A549 (cell line): ENCODE results near the gene ORM1. TPM values are rescaled to one million over a fixed set of nuclear protein-coding genes. Genes with fewer than 3 reads are reported as not detected.

Source experiments
- ATAC-seq, 2 experiments: fragments of 200-7000 bp in 1 of 2; fragments of >200 bp in 1 of 2; cut with Nextera tagmentation in 1 of 2; cut with Tn5 transposase in 1 of 2; 3 replicates each; pipeline versions ENCODE4 v1.8.0 to v1.9.1; 2018 to 2020; ENCODE audit warnings: mild to moderate bottlenecking in 1 of 2, moderate library complexity in 1 of 2
- CTCF ChIA-PET: fragments of 300-600 bp; sonication (Branson Sonifier 250); formaldehyde crosslinking; extraction: SDS; loops from one replicate; lab custom pipeline; 2021; ENCODE audit warnings: antibody characterized with exemption, inconsistent platforms; lab: Yijun Ruan, JAX
- POLR2A ChIA-PET: fragments of 350-600 bp; formaldehyde crosslinking; extraction: SDS; loops from one replicate; lab custom pipeline; 2021; ENCODE audit warnings: antibody characterized with exemption, inconsistent platforms; lab: Yijun Ruan, JAX
- DNase-seq, 2 experiments: peaks; one replicate each; pipeline versions ENCODE4 v3.0.0 to v3.0.0-alpha.2; 2011 to 2016; ENCODE audit warnings: low read depth in 1 of 2, low spot score in 1 of 2
- FAIRE-seq: peaks from 2 replicates; lab custom pipeline; 2011; peaks lifted over from hg19 to GRCh38; lab: Jason Lieb, UNC
- H3K27ac ChIP-seq, 2 experiments: fragments of >200 bp; sonication (Bioruptor Twin); formaldehyde crosslinking; 3 replicates each; pipeline ENCODE4 v1.5.1; 2016 to 2017
- H3K4me1 ChIP-seq: fragments of >200 bp; sonication (Bioruptor Twin); formaldehyde crosslinking; 3 replicates; pipeline ENCODE4 v1.6.1; 2016
- H3K4me2 ChIP-seq: fragments of >200 bp; sonication (Bioruptor Twin); formaldehyde crosslinking; 3 replicates; pipeline ENCODE4 v1.6.1; 2016
- H3K4me3 ChIP-seq: fragments of >200 bp; sonication (Bioruptor Twin); formaldehyde crosslinking; 3 replicates; pipeline ENCODE4 v1.5.1; 2016
- H3K9me3 ChIP-seq: fragments of >200 bp; sonication (Bioruptor Twin); formaldehyde crosslinking; 3 replicates; pipeline ENCODE4 v1.6.1; 2016
- CBX2 ChIP-seq: fragments of 200-600 bp; sonication (generic); IDR thresholded peaks from 2 replicates; pipeline ENCODE4 v1.6.1; 2016; ENCODE audit warnings: low read depth, mild to moderate bottlenecking, borderline replicate concordance
- CBX8 ChIP-seq: fragments of 200-600 bp; sonication (generic); IDR thresholded peaks from 2 replicates; pipeline ENCODE4 v1.6.1; 2016
- CHD2 ChIP-seq: fragments of 150-350 bp; IDR thresholded peaks from 2 replicates; pipeline ENCODE4 v1.6.1; 2014; ENCODE audit warnings: low read length; ENCODE audit not compliant: partially characterized antibody
- FOSL2 ChIP-seq, 2 experiments: fragments of 450-650 bp in 1 of 2; fragments of >200 bp in 1 of 2; sonication (Bioruptor Twin) in 1 of 2; formaldehyde crosslinking; IDR thresholded peaks; 2 replicates each; pipeline versions ENCODE4 v1.5.0 to v1.6.1; 2016 to 2020; ENCODE audit warnings: mild to moderate bottlenecking in 1 of 2, moderate library complexity in 1 of 2
- GATA3 ChIP-seq: IDR thresholded peaks from 2 replicates; pipeline ENCODE4 v1.6.1; 2012; ENCODE audit warnings: borderline replicate concordance
- HEYL ChIP-seq: fragments of 250-450 bp; sonication (Bioruptor Pico); IDR thresholded peaks from 2 replicates; pipeline ENCODE4 v1.8.0; 2021; ENCODE audit warnings: mild to moderate bottlenecking, moderate library complexity
- HMGXB4 ChIP-seq: fragments of 250-450 bp; sonication (Bioruptor Pico); IDR thresholded peaks from 2 replicates; pipeline ENCODE4 v1.5.0; 2021; ENCODE audit warnings: mild to moderate bottlenecking, moderate library complexity, borderline replicate concordance
- KDM1A ChIP-seq: fragments of 200-600 bp; sonication (generic); IDR thresholded peaks from 2 replicates; pipeline ENCODE4 v1.6.1; 2016; ENCODE audit warnings: low read depth, mild to moderate bottlenecking
- MAFK ChIP-seq: fragments of 450-650 bp; IDR thresholded peaks from 2 replicates; pipeline ENCODE4 v1.6.1; 2014; ENCODE audit not compliant: partially characterized antibody
- MAZ ChIP-seq: fragments of 150-350 bp; IDR thresholded peaks from 2 replicates; pipeline ENCODE4 v1.6.1; 2014; ENCODE audit warnings: antibody characterized with exemption, low read depth, low read length, borderline replicate concordance
- NR3C1 ChIP-seq: fragments of >200 bp; sonication (Bioruptor Twin); formaldehyde crosslinking; IDR thresholded peaks from 3 replicates; pipeline ENCODE4 v1.6.1; 2017
- REST ChIP-seq: fragments of 200-600 bp; sonication (generic); IDR thresholded peaks from 2 replicates; pipeline ENCODE4 v1.6.1; 2016; ENCODE audit warnings: antibody characterized with exemption, mild to moderate bottlenecking, moderate library complexity
- SMC3 ChIP-seq: fragments of >200 bp; sonication (Bioruptor Twin); formaldehyde crosslinking; IDR thresholded peaks from 3 replicates; pipeline ENCODE4 v1.6.1; 2018; ENCODE audit warnings: inconsistent platforms
- SREBF2 ChIP-seq: fragments of 450-650 bp; IDR thresholded peaks from 2 replicates; pipeline ENCODE4 v1.6.1; 2014; ENCODE audit warnings: mild to moderate bottlenecking, moderate library complexity
- ZFP36 ChIP-seq: fragments of 450-650 bp; IDR thresholded peaks from 2 replicates; pipeline ENCODE4 v1.6.1; 2014; ENCODE audit warnings: borderline replicate concordance; ENCODE audit not compliant: partially characterized antibody
- ZNF302 ChIP-seq: fragments of 250-450 bp; sonication (Bioruptor Pico); IDR thresholded peaks from 2 replicates; pipeline ENCODE4 v1.9.0; 2021; ENCODE audit warnings: inconsistent platforms, mild to moderate bottlenecking, moderate library complexity
- ZSCAN20 ChIP-seq: fragments of 250-450 bp; sonication (Bioruptor Pico); IDR thresholded peaks from 2 replicates; pipeline ENCODE4 v1.8.0; 2022; ENCODE audit warnings: mild to moderate bottlenecking, moderate library complexity
- WGBS: methylation state at CpG from one replicate; pipeline ENCODE4 v1.1.6; 2017; ENCODE audit errors: missing lambda C conversion rate; 5-methylcytosine and 5-hydroxymethylcytosine counted together
- polyA plus RNA-seq, 4 experiments: library from polyadenylated mRNA; depleted of rRNA in 3 of 4; stranded (reverse); fragments of >200 nt; fragmentation: RNase III in 1 of 4; extraction: RNeasy Plus Mini Kit Qiagen cat#74134 plus additional on column Dnase treatment in 1 of 4; gene quantifications; 2 replicates in 3 of 4; 3 replicates in 1 of 4; pipeline ENCODE4 v1.2.3, GENCODE V29; 2011 to 2017
- TF ChIP-seq, protein P1 (sequence below): fragments of >200 bp; sonication (Bioruptor Twin); formaldehyde crosslinking; IDR thresholded peaks from 2 replicates; pipeline ENCODE4 v1.6.1; 2016
- TF ChIP-seq, protein P2 (sequence below): fragments of >200 bp; sonication (Bioruptor Twin); formaldehyde crosslinking; IDR thresholded peaks from 3 replicates; pipeline ENCODE4 v1.5.1; 2016

Gene ORM1
- polyA plus RNA-seq, 2 of the 4 experiments (the other 2 are of a cell fraction): 0.12 to 0.19 TPM

DNA sequence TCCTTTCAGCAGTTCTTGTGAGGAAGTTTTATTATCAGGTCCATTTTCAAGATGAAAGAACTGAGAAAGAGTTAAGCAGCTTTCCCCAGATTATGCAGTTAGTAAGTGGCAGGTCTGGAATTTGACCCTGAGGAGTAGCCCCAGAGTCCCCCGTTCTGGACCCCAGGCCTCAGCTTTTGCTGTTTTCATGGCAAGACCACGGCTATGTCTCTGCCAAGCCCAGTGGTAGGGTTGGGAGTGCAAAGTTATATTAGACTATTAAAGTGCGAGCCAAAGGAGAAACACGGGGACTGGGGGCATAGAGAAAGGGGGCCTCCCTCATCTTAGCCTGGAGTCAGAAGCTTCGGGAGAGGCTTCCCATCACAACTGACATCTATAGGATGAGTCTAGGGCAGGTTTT is 19.3 kb upstream of the ORM1 start:
- FAIRE-seq: no peak
- no peaks in the 10 kb centered on the region for H3K9me3 ChIP-seq
- TF ChIP-seq MAZ (no peak), GATA3 (no peak), NR3C1 (no peak), MAFK (no peak), SMC3 (no peak)
- TF ChIP-seq, all 56 proteins: peak for 0
- ChIA-PET POLR2A (no interaction called here), CTCF (interaction anchor here (1.4 to 1.5 kb wide), 3 partner anchors 10 to 398 kb away, joined by 3 to 4 read pairs (median 4); no protein-coding TSS in a partner anchor)
- Histone ChIP-seq H3K4me3 (no peak overlapping the region), H3K27ac (no peak overlapping the region), H3K4me2 (no peak overlapping the region), H3K4me1 (no peaks in the 10 kb centered on the region)
- DNase-seq: no peak
- 90% methylated on average over 5 of the region's 5 CpGs for WGBS
- ATAC-seq: no peak

GRCh38 chr9:114303977-114304376 is 18.9 kb upstream of the ORM1 start:
- no peak for TF ChIP-seq CBX8
- no peak for TF ChIP-seq HMGXB4 (CRISPR knock-in tag)
- no peak for TF ChIP-seq ZSCAN20 (CRISPR knock-in tag)
- TF ChIP-seq HEYL: no peak
- TF ChIP-seq, protein P1, sequence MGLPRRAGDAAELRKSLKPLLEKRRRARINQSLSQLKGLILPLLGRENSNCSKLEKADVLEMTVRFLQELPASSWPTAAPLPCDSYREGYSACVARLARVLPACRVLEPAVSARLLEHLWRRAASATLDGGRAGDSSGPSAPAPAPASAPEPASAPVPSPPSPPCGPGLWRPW: no peak
- no peak for TF ChIP-seq MAFK
- no peak for TF ChIP-seq FOSL2 (IDR thresholded peaks at IDR 0.05)
- TF ChIP-seq FOSL2 (CRISPR knock-in tag; IDR thresholded peaks at IDR 0.05): no peak
- TF ChIP-seq KDM1A: no peak
- TF ChIP-seq ZFP36: no peak
- no peak for TF ChIP-seq CBX2
- TF ChIP-seq ZNF302 (CRISPR knock-in tag): no peak
- TF ChIP-seq, protein P2, sequence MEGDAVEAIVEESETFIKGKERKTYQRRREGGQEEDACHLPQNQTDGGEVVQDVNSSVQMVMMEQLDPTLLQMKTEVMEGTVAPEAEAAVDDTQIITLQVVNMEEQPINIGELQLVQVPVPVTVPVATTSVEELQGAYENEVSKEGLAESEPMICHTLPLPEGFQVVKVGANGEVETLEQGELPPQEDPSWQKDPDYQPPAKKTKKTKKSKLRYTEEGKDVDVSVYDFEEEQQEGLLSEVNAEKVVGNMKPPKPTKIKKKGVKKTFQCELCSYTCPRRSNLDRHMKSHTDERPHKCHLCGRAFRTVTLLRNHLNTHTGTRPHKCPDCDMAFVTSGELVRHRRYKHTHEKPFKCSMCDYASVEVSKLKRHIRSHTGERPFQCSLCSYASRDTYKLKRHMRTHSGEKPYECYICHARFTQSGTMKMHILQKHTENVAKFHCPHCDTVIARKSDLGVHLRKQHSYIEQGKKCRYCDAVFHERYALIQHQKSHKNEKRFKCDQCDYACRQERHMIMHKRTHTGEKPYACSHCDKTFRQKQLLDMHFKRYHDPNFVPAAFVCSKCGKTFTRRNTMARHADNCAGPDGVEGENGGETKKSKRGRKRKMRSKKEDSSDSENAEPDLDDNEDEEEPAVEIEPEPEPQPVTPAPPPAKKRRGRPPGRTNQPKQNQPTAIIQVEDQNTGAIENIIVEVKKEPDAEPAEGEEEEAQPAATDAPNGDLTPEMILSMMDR: no peak
- no peak for TF ChIP-seq SMC3
- TF ChIP-seq CHD2: no peak
- TF ChIP-seq SREBF2: no peak
- TF ChIP-seq REST: no peak
- Histone ChIP-seq H3K27ac (no peak overlapping the region), H3K4me3 (no peak overlapping the region), H3K9me3 (no peaks in the 10 kb centered on the region), H3K4me1 (no peaks in the 10 kb centered on the region), H3K4me2 (no peak overlapping the region)
- DNase-seq (no peak), ATAC-seq (no peak), FAIRE-seq (no peak)
- ChIA-PET CTCF (interaction anchor here (0.8 to 1.5 kb wide), 7 partner anchors 10 to 566 kb away, joined by 3 to 5 read pairs (median 3); no protein-coding TSS in a partner anchor), POLR2A (no interaction called here)
- 89% methylated on average over 4 of the region's 4 CpGs for WGBS
